ENCODE measurements around the gene CDH13.

CDH13 gene

GRCh38 chr16:82657786-82658185 is 31.0 kb downstream of the CDH13 start:
- TF ChIP-seq ZFX (IDR thresholded peaks at IDR 0.05) (no peak), CTCF (conservative IDR thresholded peaks at IDR 0.05) (no peak)
- H3K27ac ChIP-seq: no peak overlapping the region

- no peak overlapping the region for H3K27ac ChIP-seq
- TF ChIP-seq ZFX (IDR thresholded peaks at IDR 0.05): no peak
- no peak for TF ChIP-seq CTCF (conservative IDR thresholded peaks at IDR 0.05)
Measured at GRCh38 chr16:82658796-82659195, 32.0 kb downstream of the CDH13 start.

- H3K27ac ChIP-seq: no peak overlapping the region
- no peak for TF ChIP-seq CTCF (conservative IDR thresholded peaks at IDR 0.05)
- no peak for TF ChIP-seq ZFX (IDR thresholded peaks at IDR 0.05)
Measured at GRCh38 chr16:82660075-82660645, 33.4 kb downstream of the CDH13 start.

GRCh38 chr16:82660966-82661365 is 34.2 kb downstream of the CDH13 start:
- no peak overlapping the region for H3K27ac ChIP-seq
- TF ChIP-seq ZFX (IDR thresholded peaks at IDR 0.05) (no peak), CTCF (conservative IDR thresholded peaks at IDR 0.05) (no peak)

- H3K27ac ChIP-seq: no peak overlapping the region
Measured at GRCh38 chr16:82664181-82664580, 37.4 kb downstream of the CDH13 start.

GRCh38 chr16:82665025-82665424 is 38.3 kb downstream of the CDH13 start:
- H3K27ac ChIP-seq: no peak overlapping the region
- no peak for TF ChIP-seq ZFX (IDR thresholded peaks at IDR 0.05)
- TF ChIP-seq CTCF (conservative IDR thresholded peaks at IDR 0.05): no peak

More at GRCh38 chr16:82664181-82664580, 37.4 kb downstream of the CDH13 start:
- TF ChIP-seq ZFX (IDR thresholded peaks at IDR 0.05) (no peak), CTCF (conservative IDR thresholded peaks at IDR 0.05) (no peak)

GRCh38 chr16:82667437-82667836 is 40.7 kb downstream of the CDH13 start:
- TF ChIP-seq ZFX (IDR thresholded peaks at IDR 0.05) (no peak), CTCF (conservative IDR thresholded peaks at IDR 0.05) (no peak)
- H3K27ac ChIP-seq: no peak overlapping the region
